Prostate gland (tissue), 2 donors: ENCODE data around the gene GAS6. TPM values are rescaled to one million over a fixed set of nuclear protein-coding genes. Genes with fewer than 3 reads are reported as not detected.
"Not testable (repeated sequence)": the region's sequence is repeated elsewhere in the genome, so short reads cannot be mapped to it uniquely, and the experiment has no call there.

Experiments used
- DNase-seq: peaks from one replicate; pipeline ENCODE4 v3.0.0-alpha.2; 2019; ENCODE audit warnings: low spot score
- H3K27ac ChIP-seq, 2 donors: fragments of 200-600 bp; sonication (generic); 2 replicates each; pipeline ENCODE4 v1.5.1; 2017 to 2019
- H3K27me3 ChIP-seq: fragments of 200-600 bp; sonication (generic); replicated peaks from 2 replicates; pipeline ENCODE4 v1.5.1; 2019; ENCODE audit not compliant: insufficient read depth
- H3K36me3 ChIP-seq, 2 donors: fragments of 200-600 bp; sonication (generic); 1 replicate in 1 of 2; 2 replicates in 1 of 2; pipeline versions ENCODE4 v1.5.1 to v1.8.1; 2017 to 2019
- H3K4me1 ChIP-seq: fragments of 200-600 bp; sonication (generic); replicated peaks from 2 replicates; pipeline ENCODE4 v1.5.1; 2019
- H3K4me3 ChIP-seq, 2 donors: fragments of 200-600 bp; sonication (generic); 2 replicates each; pipeline ENCODE4 v1.5.1; 2017 to 2019
- H3K9me3 ChIP-seq: fragments of 200-600 bp; sonication (generic); 2 replicates; pipeline ENCODE4 v1.5.1; 2017
- POLR2A ChIP-seq: fragments of 450-650 bp; IDR thresholded peaks from one replicate; pipeline ENCODE4 v1.6.1; 2016; ENCODE audit warnings: antibody characterized with exemption, mild to moderate bottlenecking
- POLR2AphosphoS5 ChIP-seq: sonication (generic); formaldehyde crosslinking; IDR thresholded peaks from one replicate; pipeline ENCODE4 v1.6.1; 2017; ENCODE audit warnings: antibody characterized with exemption
- WGBS: methylation state at CpG from one replicate; pipeline ENCODE4 v1.1.5; 2018; 5-methylcytosine and 5-hydroxymethylcytosine counted together
- intact Hi-C: fragments of 100-400 bp; cut with DNase I; formaldehyde crosslinking; loops from one replicate; pipeline ENCODE4 v1.14.2; 2022
- total RNA-seq, 2 donors: library from RNA; depleted of rRNA; stranded (reverse); fragments of >200 nt; gene quantifications; one replicate each; pipeline ENCODE4 v1.1.0, GENCODE V29; 2016
- TF ChIP-seq, protein P1 (sequence below), 4 experiments: fragments of 200-600 bp in 2 of 4; fragments of 450-650 bp in 2 of 4; sonication (generic) in 2 of 4; IDR thresholded peaks; 1 replicate in 3 of 4; 2 replicates in 1 of 4; pipeline ENCODE4 v1.5.1; 2016 to 2019; ENCODE audit warnings: antibody characterized with exemption in 4 of 4, mild to moderate bottlenecking in 2 of 4, moderate library complexity in 2 of 4

The GAS6 gene
- total RNA-seq, 2 donors from 2014 or later = 116 to 432 TPM

DNA sequence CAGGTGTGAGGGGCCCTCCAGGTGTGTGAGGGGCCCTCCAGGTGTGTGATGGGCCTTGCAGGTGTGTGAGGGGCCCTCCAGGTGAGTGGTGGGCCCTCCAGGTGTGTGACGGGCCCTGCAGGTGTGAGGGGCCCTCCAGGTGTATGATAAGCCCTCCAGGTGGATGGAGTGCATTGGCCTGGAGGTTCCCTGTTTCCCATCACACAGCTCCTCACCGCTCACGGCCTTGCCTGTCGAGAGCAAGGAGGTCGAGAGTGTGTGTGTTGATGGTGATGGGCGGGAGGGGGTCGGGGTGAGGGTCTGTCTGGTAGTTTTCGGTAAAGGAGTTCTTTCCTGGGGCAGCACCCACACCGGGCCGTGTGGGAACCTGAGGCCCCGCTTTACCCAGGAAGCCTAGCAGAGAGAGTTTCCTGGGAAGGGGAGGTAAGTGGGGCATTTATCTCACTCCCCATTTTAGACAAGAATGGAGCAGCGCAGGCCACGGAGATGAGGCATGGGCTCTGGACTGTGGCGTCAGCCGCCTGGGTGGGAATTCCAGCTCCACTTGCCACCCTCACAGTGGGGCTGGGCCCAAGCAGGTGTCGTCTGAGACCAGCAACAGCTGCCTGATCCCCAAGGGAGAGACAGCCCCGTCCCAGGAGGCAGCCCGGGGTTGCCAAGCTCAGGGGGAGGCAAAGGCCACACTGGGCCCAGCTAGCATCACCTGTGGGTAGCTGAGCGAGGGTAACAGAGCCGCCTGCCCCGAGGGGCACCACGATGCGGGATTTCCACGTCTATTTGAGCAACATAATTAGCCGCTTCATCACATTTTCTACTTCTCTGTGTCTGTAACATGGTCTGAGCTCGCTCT, 10.9 kb upstream of the GAS6 start:
- no peak overlapping the region for H3K4me3 ChIP-seq
- no peaks in the 10 kb centered on the region for H3K4me1 ChIP-seq
- no peak overlapping the region for H3K27ac ChIP-seq
- H3K36me3 ChIP-seq = no peaks in the 10 kb centered on the region
- H3K9me3 ChIP-seq = no peaks in the 10 kb centered on the region
- 85% methylated on average over 26 of the region's 26 CpGs for WGBS
- intact Hi-C loops = no loop called here
- DNase-seq = no peak
- H3K27me3 ChIP-seq = no peaks in the 10 kb centered on the region
- no peak for TF ChIP-seq POLR2A
- TF ChIP-seq, protein P1, sequence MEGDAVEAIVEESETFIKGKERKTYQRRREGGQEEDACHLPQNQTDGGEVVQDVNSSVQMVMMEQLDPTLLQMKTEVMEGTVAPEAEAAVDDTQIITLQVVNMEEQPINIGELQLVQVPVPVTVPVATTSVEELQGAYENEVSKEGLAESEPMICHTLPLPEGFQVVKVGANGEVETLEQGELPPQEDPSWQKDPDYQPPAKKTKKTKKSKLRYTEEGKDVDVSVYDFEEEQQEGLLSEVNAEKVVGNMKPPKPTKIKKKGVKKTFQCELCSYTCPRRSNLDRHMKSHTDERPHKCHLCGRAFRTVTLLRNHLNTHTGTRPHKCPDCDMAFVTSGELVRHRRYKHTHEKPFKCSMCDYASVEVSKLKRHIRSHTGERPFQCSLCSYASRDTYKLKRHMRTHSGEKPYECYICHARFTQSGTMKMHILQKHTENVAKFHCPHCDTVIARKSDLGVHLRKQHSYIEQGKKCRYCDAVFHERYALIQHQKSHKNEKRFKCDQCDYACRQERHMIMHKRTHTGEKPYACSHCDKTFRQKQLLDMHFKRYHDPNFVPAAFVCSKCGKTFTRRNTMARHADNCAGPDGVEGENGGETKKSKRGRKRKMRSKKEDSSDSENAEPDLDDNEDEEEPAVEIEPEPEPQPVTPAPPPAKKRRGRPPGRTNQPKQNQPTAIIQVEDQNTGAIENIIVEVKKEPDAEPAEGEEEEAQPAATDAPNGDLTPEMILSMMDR (IDR thresholded peaks at IDR 0.05) = no peak
- no peak for TF ChIP-seq POLR2AphosphoS5

DNA sequence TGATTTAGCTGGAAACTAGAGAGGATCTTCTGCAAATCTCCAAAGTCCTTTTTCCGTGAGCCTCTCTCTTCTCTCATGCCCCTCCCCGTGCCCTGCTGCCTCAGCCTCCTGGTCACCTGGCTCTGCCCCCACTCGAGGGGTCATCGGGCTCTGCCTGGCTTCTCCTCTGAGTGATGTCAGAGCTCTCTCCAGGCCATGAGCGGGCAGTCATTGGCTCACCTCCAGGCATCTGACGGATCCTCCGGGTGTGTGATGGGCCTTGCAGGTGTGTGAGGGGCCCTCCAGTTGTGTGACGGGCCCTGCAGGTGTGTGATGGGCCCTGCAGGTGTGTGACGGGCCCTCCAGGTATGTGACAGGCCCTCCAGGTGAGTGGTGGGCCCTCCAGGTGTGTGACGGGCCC, 10.3 kb upstream of the GAS6 start:
- H3K4me1 ChIP-seq = no peaks in the 10 kb centered on the region
- H3K27ac ChIP-seq = no peak overlapping the region
- DNase-seq = no peak
- WGBS = 85% methylated on average over 10 of the region's 10 CpGs
- no peak for TF ChIP-seq POLR2A
- TF ChIP-seq, protein P1 (IDR thresholded peaks at IDR 0.05) = no peak
- TF ChIP-seq POLR2AphosphoS5 = no peak
- intact Hi-C loops = no loop called here
- H3K36me3 ChIP-seq = no peaks in the 10 kb centered on the region
- no peak overlapping the region for H3K4me3 ChIP-seq
- H3K27me3 ChIP-seq = no peaks in the 10 kb centered on the region
- H3K9me3 ChIP-seq = no peaks in the 10 kb centered on the region

DNA sequence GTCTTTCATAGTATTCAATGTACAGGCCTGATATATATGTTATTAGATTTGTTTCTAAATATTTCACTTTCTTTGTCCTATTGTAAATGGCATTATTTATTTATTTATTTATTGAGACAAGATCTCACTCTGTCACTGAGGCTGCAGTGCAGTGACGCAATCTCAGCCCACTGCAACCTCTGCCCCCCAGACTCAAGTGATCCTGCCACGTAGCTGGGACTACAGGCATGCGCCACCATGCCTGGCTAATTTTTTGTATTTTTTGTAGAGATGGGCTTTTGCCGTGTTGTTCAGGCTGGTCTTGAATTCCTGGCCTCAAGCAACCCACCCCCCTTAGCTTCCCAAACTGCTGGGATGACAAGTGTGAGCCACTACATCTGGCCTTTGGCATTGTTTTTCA, 5.4 kb upstream of the GAS6 start:
- no peaks in the 10 kb centered on the region for H3K27me3 ChIP-seq
- H3K4me1 ChIP-seq = no peaks in the 10 kb centered on the region
- TF ChIP-seq POLR2AphosphoS5 (no peak), POLR2A (no peak)
- TF ChIP-seq, protein P1 (IDR thresholded peaks at IDR 0.05) = no peak
- intact Hi-C loops = no loop called here
- no peak for DNase-seq
- H3K36me3 ChIP-seq = no peaks in the 10 kb centered on the region
- H3K9me3 ChIP-seq = no peaks in the 10 kb centered on the region
- no peak overlapping the region for H3K4me3 ChIP-seq
- no peak overlapping the region for H3K27ac ChIP-seq
- WGBS = 86% methylated on average over 4 of the region's 4 CpGs

DNA sequence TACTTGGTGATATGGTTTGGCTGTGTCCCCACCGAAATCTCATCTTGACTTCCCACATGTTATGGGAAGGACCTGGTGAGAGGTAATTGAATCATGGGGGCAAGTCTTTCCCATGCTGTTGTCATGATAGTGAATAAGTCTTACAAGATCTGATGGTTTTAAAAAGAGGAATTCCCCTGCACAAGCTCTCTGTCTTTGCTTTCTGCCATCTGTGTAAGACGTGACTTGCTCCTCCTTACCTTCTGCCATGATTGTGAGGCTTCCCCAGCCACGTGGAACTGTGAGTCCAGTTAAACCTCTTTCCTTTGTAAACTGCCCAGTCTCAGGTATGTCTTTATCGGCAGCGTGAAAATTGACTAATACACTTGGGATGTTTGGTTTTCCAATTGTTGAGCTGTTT, 4.0 kb upstream of the GAS6 start:
- peak; percentile 42 for TF ChIP-seq POLR2AphosphoS5
- H3K4me3 ChIP-seq, H3K27ac ChIP-seq, H3K27me3 ChIP-seq, H3K4me1 ChIP-seq, DNase-seq, H3K9me3 ChIP-seq, H3K36me3 ChIP-seq, intact Hi-C loops: not testable (repeated sequence)
- 57% methylated on average over 5 of the region's 5 CpGs for WGBS

DNA sequence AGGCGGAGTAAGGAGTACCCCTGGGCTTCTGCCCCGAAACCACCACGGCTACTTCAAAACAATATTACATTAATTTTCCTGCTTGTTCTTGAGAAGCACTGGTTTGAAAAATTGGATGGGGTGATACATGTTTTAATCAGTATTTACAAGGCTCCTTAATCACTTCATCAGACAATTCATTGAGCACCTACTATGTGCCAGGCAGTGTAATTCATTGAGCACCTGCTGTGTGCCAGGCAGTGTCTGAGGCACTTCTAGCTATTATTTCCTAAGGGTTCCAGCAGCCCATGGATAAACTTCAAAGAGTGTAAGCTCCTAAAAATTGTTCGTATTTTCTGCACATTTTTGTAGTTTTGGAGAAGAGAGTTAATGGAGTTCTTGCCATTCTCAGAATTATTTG, 1.6 kb upstream of the GAS6 start:
- Histone ChIP-seq H3K9me3 (no peaks in the 10 kb centered on the region), H3K4me3 (no peak overlapping the region), H3K27me3 (no peaks in the 10 kb centered on the region), H3K4me1 (no peaks in the 10 kb centered on the region), H3K36me3 (no peaks in the 10 kb centered on the region), H3K27ac (no peak overlapping the region)
- intact Hi-C loops = no loop called here
- no peak for DNase-seq
- WGBS = 78% methylated on average over 4 of the region's 4 CpGs
- no peak for TF ChIP-seq POLR2AphosphoS5
- TF ChIP-seq POLR2A = no peak
